Measurements from ENCODE around the gene EEF1AKMT3.
A peak's percentile ranks its signal among the peaks of the same experiment; 100 is the strongest.
"Not testable (repeated sequence)": the region's sequence is repeated elsewhere in the genome, so short reads cannot be mapped to it uniquely, and the experiment has no call there.

EEF1AKMT3 gene

DNA sequence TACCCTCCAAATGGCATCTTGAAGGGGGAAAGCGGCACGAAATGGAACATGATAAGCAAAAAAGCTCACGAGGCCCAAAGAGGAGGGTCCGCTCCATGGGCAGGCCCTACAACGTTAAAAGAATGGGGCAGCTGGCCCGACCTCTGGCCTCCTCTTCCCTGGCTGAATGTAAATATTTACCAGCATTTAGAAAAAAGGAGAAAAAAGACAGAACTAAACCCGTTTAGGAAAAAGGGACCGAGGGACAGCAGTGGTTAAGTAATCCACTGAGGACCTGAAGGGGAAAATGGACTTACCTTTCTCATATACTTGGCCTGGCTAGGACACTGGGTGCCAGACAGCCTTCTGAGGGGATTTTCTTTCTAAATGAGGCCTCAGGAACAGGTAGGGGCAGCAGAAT is 47.7 kb downstream of the EEF1AKMT3 start:
- not testable (repeated sequence) for H3K27ac Mint-ChIP-seq; H3K4me3 Mint-ChIP-seq; H3K9me3 Mint-ChIP-seq; H3K27me3 Mint-ChIP-seq; ATAC-seq (replicated peaks); H3K4me1 Mint-ChIP-seq (ENCODE audit: low read depth in 2 of 2); DNase-seq
- H3K36me3 Mint-ChIP-seq (ENCODE audit: insufficient read depth), result peaks cover 31% of the 10 kb centered on the region

GRCh38 chr12:57821015-57821414 is 48.6 kb downstream of the EEF1AKMT3 start:
- not testable (repeated sequence) for H3K27me3 Mint-ChIP-seq; H3K4me3 Mint-ChIP-seq; H3K9me3 Mint-ChIP-seq; ATAC-seq (replicated peaks); DNase-seq; H3K4me1 Mint-ChIP-seq (ENCODE audit: low read depth in 2 of 2)
- Mint-ChIP-seq H3K27ac (peak overlapping the region; percentile 76 to 84), H3K36me3 (ENCODE audit: insufficient read depth) (peaks cover 35% of the 10 kb centered on the region)

DNA sequence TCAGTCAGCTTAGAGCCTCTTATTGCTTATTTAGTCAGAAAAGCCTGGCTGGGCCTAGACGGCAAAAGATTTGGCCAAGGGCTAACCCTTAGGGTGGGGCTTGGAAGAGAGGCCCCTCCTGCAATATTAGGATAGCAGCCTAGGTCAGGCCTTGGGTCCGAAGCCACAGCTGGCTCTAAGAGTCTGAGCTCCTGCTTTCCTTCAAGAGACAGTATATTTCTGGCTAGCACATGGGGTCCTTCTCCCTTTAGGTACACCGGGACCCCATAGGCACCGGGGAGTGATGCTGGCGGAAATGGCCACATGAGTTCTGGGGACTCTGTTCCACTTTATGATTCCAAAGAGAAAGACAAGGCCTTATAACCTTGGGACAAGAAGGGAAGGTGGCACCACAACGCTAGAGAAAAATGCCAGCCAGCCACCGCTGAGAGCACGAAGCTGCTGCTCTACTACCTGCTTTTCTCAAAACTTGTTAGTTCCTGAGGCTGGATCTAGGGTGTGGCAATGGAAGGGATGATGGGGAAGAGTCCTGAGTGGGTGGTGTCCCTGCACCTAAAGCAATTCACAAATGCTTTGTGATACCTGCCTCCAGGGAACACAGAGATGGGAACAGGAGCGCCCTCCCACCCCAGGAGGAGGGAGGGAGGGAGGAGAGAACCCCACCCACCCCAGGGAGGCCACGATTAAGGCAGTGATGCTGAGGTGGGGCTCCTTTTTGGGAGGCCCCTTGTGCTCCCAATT is 49.2 kb downstream of the EEF1AKMT3 start:
- ATAC-seq (replicated peaks), result no peak
- Mint-ChIP-seq H3K27ac (peak overlapping the region in 1 of 2 donors; percentile 76), H3K9me3 (no peaks in the 10 kb centered on the region), H3K36me3 (ENCODE audit: insufficient read depth) (peaks cover 39% of the 10 kb centered on the region), H3K27me3 (no peaks in the 10 kb centered on the region), H3K4me3 (no peak overlapping the region), H3K4me1 (ENCODE audit: low read depth in 2 of 2) (peaks cover 7 to 10% of the 10 kb centered on the region in 2 donors)
- no peak for DNase-seq

GRCh38 chr12:57822392-57823130 is 50.1 kb downstream of the EEF1AKMT3 start:
- DNase-seq (no peak), ATAC-seq (replicated peaks) (no peak)
- Mint-ChIP-seq H3K4me1 (ENCODE audit: low read depth in 2 of 2) (peaks cover 7 to 13% of the 10 kb centered on the region in 2 donors), H3K27ac (peak overlapping the region in 1 of 2 donors; percentile 62), H3K9me3 (no peaks in the 10 kb centered on the region), H3K4me3 (no peak overlapping the region), H3K36me3 (ENCODE audit: insufficient read depth) (peaks cover 49% of the 10 kb centered on the region), H3K27me3 (no peaks in the 10 kb centered on the region)

- Mint-ChIP-seq H3K27ac (peak overlapping the region; percentile 62), H3K4me3 (no peak overlapping the region), H3K27me3 (no peaks in the 10 kb centered on the region), H3K9me3 (no peaks in the 10 kb centered on the region), H3K36me3 (ENCODE audit: insufficient read depth) (peaks cover 55% of the 10 kb centered on the region), H3K4me1 (ENCODE audit: low read depth in 2 of 2) (peaks cover 7 to 13% of the 10 kb centered on the region in 2 donors)
- DNase-seq (no peak), ATAC-seq (replicated peaks) (no peak)
Measured at GRCh38 chr12:57823131-57823907, 50.9 kb downstream of the EEF1AKMT3 start.

- Mint-ChIP-seq H3K36me3 (ENCODE audit: insufficient read depth) (peaks cover 63% of the 10 kb centered on the region), H3K27ac (peak overlapping the region; percentile 62)
Measured at GRCh38 chr12:57823908-57824640, 51.7 kb downstream of the EEF1AKMT3 start.

GRCh38 chr12:57825451-57825850 is 53.0 kb downstream of the EEF1AKMT3 start:
- DNase-seq, result no peak
- Mint-ChIP-seq H3K9me3 (no peaks in the 10 kb centered on the region), H3K4me3 (no peak overlapping the region), H3K4me1 (ENCODE audit: low read depth in 2 of 2) (peaks cover 16 to 19% of the 10 kb centered on the region in 2 donors), H3K27ac (peak overlapping the region; percentile 61 to 75), H3K36me3 (ENCODE audit: insufficient read depth) (peaks cover 64% of the 10 kb centered on the region), H3K27me3 (no peaks in the 10 kb centered on the region)
- ATAC-seq (replicated peaks), result no peak

More at GRCh38 chr12:57823908-57824640, 51.7 kb downstream of the EEF1AKMT3 start:
- Mint-ChIP-seq H3K9me3 (no peaks in the 10 kb centered on the region), H3K4me1 (ENCODE audit: low read depth in 2 of 2) (peaks cover 9 to 13% of the 10 kb centered on the region in 2 donors), H3K4me3 (no peak overlapping the region), H3K27me3 (no peaks in the 10 kb centered on the region)
- DNase-seq (no peak), ATAC-seq (replicated peaks) (no peak)

GRCh38 chr12:57826400-57826799 is 54.0 kb downstream of the EEF1AKMT3 start:
- H3K27ac Mint-ChIP-seq, result peak overlapping the region; percentile 61 to 75
- H3K4me1 Mint-ChIP-seq (ENCODE audit: low read depth in 2 of 2), result peaks cover 15 to 23% of the 10 kb centered on the region in 2 donors
- no peak overlapping the region for H3K4me3 Mint-ChIP-seq
- H3K36me3 Mint-ChIP-seq (ENCODE audit: insufficient read depth), result peaks cover 69% of the 10 kb centered on the region
- H3K27me3 Mint-ChIP-seq, result no peaks in the 10 kb centered on the region
- DNase-seq, result no peak
- no peak for ATAC-seq (replicated peaks)
- no peaks in the 10 kb centered on the region for H3K9me3 Mint-ChIP-seq

DNA sequence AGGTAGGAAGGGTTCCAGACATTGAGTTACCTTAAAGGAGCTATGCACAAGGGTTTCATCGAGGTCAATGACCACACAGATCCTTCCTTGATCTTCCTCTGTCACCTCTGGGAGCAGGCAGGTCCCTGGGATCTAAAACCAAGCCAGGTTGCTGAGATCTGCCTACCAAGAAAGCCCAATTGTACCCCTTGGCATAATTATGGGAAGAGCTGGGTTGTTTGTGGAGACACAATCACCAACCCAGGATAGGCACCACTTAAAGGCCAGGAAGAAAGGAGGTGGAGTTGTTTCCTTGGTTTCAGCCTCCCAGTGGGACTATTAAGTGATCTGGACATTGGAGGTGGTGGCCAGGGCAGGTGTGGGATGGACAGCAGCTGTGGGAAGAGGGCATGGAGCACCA is 54.6 kb downstream of the EEF1AKMT3 start:
- no peaks in the 10 kb centered on the region for H3K9me3 Mint-ChIP-seq
- H3K36me3 Mint-ChIP-seq (ENCODE audit: insufficient read depth), result peaks cover 73% of the 10 kb centered on the region
- ATAC-seq (replicated peaks) (no peak), DNase-seq (no peak)
- H3K27me3 Mint-ChIP-seq, result no peaks in the 10 kb centered on the region
- peaks cover 20 to 27% of the 10 kb centered on the region in 2 donors for H3K4me1 Mint-ChIP-seq (ENCODE audit: low read depth in 2 of 2)
- H3K4me3 Mint-ChIP-seq, result no peak overlapping the region
- peak overlapping the region; percentile 61 to 75 for H3K27ac Mint-ChIP-seq

DNA sequence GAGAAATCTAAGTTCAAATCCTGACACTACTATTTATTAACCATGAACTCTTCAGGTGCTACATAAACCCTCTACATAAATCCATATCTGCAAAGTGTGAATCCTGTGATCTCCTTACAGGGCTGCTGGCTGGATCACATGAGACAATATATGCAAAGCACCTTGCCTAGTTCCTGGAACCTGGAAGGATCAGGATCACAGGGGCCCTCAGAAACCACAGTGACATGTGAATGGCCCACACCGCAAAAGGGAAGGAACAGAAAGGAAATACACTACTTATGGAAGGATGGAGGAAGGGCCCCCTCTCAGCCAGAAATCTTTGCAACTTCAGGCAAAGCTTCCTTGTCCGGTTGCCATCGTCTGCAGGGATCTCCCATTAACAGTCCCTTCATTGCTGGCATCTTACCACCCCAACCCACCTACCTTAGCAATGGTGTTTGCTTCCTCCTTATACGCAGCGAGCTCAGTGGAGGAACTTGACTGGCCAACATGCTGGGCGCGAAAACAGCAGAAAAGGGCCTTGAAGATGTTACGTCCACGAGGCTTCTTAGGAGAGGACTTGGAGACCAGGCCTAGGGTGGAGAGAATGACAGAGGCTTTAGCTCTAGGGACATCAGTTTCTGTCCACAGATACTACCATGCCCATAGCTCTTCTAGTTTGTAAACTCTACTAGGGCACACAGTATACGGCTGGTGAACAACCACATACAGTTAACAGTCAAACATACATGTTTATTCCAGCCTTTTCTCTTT is 56.8 kb downstream of the EEF1AKMT3 start:
- no peaks in the 10 kb centered on the region for H3K9me3 Mint-ChIP-seq
- H3K27ac Mint-ChIP-seq, result peak overlapping the region; percentile 44 to 65
- peaks cover 31 to 45% of the 10 kb centered on the region in 2 donors for H3K4me1 Mint-ChIP-seq (ENCODE audit: low read depth in 2 of 2)
- no peak for ATAC-seq (replicated peaks)
- H3K27me3 Mint-ChIP-seq, result no peaks in the 10 kb centered on the region
- H3K36me3 Mint-ChIP-seq (ENCODE audit: insufficient read depth), result peaks cover 51% of the 10 kb centered on the region
- H3K4me3 Mint-ChIP-seq, result no peak overlapping the region
- DNase-seq, result no peak

DNA sequence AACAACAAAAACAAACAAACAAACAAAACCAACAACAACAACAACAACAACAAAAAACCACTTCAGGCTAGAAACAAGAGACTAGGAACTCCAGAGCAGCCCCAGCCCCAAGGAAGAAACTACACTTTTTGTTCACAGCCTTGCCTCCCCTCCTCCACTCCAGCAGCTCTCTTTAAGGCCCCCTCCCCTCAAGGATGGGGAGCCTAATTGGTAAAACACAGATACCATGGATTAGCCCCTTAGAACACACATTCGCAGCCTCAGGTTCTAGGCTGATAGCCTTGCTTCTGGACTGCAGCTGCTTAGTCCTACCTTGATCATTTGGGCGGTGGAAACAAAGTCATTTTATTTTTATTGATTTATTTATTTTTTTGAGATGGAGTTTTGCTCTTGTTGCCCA is 58.0 kb downstream of the EEF1AKMT3 start:
- Mint-ChIP-seq H3K4me3 (peak overlapping the region in 1 of 2 donors; percentile 31), H3K27me3 (no peaks in the 10 kb centered on the region), H3K36me3 (ENCODE audit: insufficient read depth) (peaks cover 47% of the 10 kb centered on the region), H3K27ac (peak overlapping the region; percentile 44 to 62), H3K4me1 (ENCODE audit: low read depth in 2 of 2) (peaks cover 37 to 50% of the 10 kb centered on the region in 2 donors), H3K9me3 (no peaks in the 10 kb centered on the region)
- DNase-seq (no peak), ATAC-seq (replicated peaks) (no peak)

Data from effector memory CD8-positive, alpha-beta T cell (primary cell).